Endothelial cell of umbilical vein (primary cell): Measurements from ENCODE around the gene SDCCAG8. TPM values are rescaled to one million over a fixed set of nuclear protein-coding genes. Genes with fewer than 3 reads are reported as not detected.

Source experiments
- BruUV-seq: library from RNA; stranded (reverse); fragments of 400-500 nt; replicated peaks from 2 replicates; lab custom pipeline; 2021; lab: Mats Ljungman, UMichigan
- CTCF ChIA-PET: fragments of 300-600, 350-600 bp; sonication (Branson Sonifier 250); formaldehyde crosslinking; loops from one replicate; lab custom pipeline; 2021; ENCODE audit warnings: antibody characterized with exemption, inconsistent platforms; lab: Charles Lee
- POLR2A ChIA-PET: fragments of 300-600, 350-600 bp; sonication (Branson Sonifier 250); formaldehyde crosslinking; loops from one replicate; lab custom pipeline; 2021; ENCODE audit warnings: antibody characterized with exemption, inconsistent platforms; lab: Charles Lee
- DNase-seq: peaks from one replicate; pipeline ENCODE4 v3.0.0-alpha.2; 2011; ENCODE audit warnings: low read depth, low spot score
- FAIRE-seq: peaks from 2 replicates; lab custom pipeline; 2011; peaks lifted over from hg19 to GRCh38; lab: Jason Lieb, UNC
- H2AFZ ChIP-seq: 2 replicates; pipeline ENCODE4 v1.6.0; 2012; ENCODE audit warnings: low read depth, low read length, control low read depth, inconsistent platforms
- H3K27ac ChIP-seq: 2 replicates; pipeline ENCODE4 v1.5.1; 2011; ENCODE audit warnings: low read depth, mild to moderate bottlenecking, control low read depth, low read length, moderate library complexity; ENCODE audit not compliant: insufficient read depth
- H3K27me3 ChIP-seq, 2 experiments: 2 replicates each; pipeline versions ENCODE4 v1.6.0 to v1.6.1; 2011; ENCODE audit warnings: low read length in 2 of 2, mixed read lengths in 1 of 2; ENCODE audit not compliant: control insufficient read depth in 2 of 2, insufficient read depth in 2 of 2
- H3K36me3 ChIP-seq, 2 experiments: 2 replicates in 1 of 2; 3 replicates in 1 of 2; pipeline ENCODE4 v1.5.1; 2011; ENCODE audit warnings: low read length in 2 of 2, mild to moderate bottlenecking in 1 of 2, moderate library complexity in 1 of 2; ENCODE audit not compliant: control insufficient read depth in 2 of 2, insufficient read depth in 2 of 2; ENCODE audit errors: extremely low read depth in 1 of 2
- H3K4me1 ChIP-seq: 3 replicates; pipeline ENCODE4 v1.5.1; 2011; ENCODE audit warnings: mild to moderate bottlenecking, low read length; ENCODE audit not compliant: control insufficient read depth, insufficient read depth; ENCODE audit errors: extremely low read depth
- H3K4me2 ChIP-seq: 2 replicates; pipeline ENCODE4 v1.6.1; 2011; ENCODE audit warnings: low read length, control low read depth, mixed read lengths; ENCODE audit not compliant: insufficient read depth
- H3K4me3 ChIP-seq, 3 experiments: fragments of 200-600 bp in 1 of 3; sonication (generic), shearing (Covaris generic) in 1 of 3; replicated peaks in 1 of 3; 2 replicates each; pipeline ENCODE4 v1.5.1; 2011 to 2016; ENCODE audit warnings: control low read depth in 3 of 3, low read length in 3 of 3, mild to moderate bottlenecking in 2 of 3, inconsistent platforms in 1 of 3, low read depth in 1 of 3, moderate library complexity in 1 of 3; ENCODE audit not compliant: insufficient read depth in 1 of 3
- H3K79me2 ChIP-seq: 2 replicates; pipeline ENCODE4 v1.6.0; 2012; ENCODE audit warnings: low read length, inconsistent platforms; ENCODE audit not compliant: control insufficient read depth, insufficient read depth
- H3K9ac ChIP-seq: replicated peaks from 2 replicates; pipeline ENCODE3; 2011; ENCODE audit warnings: low read length, control low read depth; ENCODE audit not compliant: insufficient read depth; ENCODE audit errors: extremely low read depth
- H3K9me1 ChIP-seq: replicated peaks from 3 replicates; pipeline ENCODE4 v1.6.0; 2011; ENCODE audit warnings: mild to moderate bottlenecking, low read length; ENCODE audit not compliant: control insufficient read depth, insufficient read depth; ENCODE audit errors: extremely low read depth
- H3K9me3 ChIP-seq: replicated peaks from 2 replicates; pipeline ENCODE4 v1.5.1; 2012; ENCODE audit warnings: low read length, inconsistent platforms; ENCODE audit not compliant: control insufficient read depth, insufficient read depth
- H4K20me1 ChIP-seq: replicated peaks from 2 replicates; pipeline ENCODE3; 2011; ENCODE audit warnings: mild to moderate bottlenecking, low read length; ENCODE audit not compliant: control insufficient read depth, insufficient read depth; ENCODE audit errors: extremely low read depth
- EZH2 ChIP-seq: IDR thresholded peaks from 2 replicates; pipeline ENCODE4 v1.6.1; 2012; ENCODE audit warnings: borderline replicate concordance, low read depth, mild to moderate bottlenecking, moderate library complexity, low read length, inconsistent platforms; ENCODE audit not compliant: severe bottlenecking
- FOS ChIP-seq: IDR thresholded peaks from 2 replicates; pipeline ENCODE4 v1.6.1; 2011; ENCODE audit warnings: mild to moderate bottlenecking, low read length, moderate library complexity, borderline replicate concordance; ENCODE audit not compliant: insufficient read depth
- GATA2 ChIP-seq: IDR thresholded peaks from 2 replicates; pipeline ENCODE4 v1.7.0; 2011; ENCODE audit warnings: low read depth, mild to moderate bottlenecking, moderate library complexity, mixed read lengths, low read length; ENCODE audit not compliant: insufficient read length, insufficient read depth
- JUN ChIP-seq: IDR thresholded peaks from 2 replicates; pipeline ENCODE4 v1.6.1; 2011; ENCODE audit warnings: borderline replicate concordance, low read depth; ENCODE audit not compliant: insufficient read length, insufficient read depth
- MYC ChIP-seq: IDR thresholded peaks from one replicate; pipeline ENCODE4 v1.6.1; 2011; ENCODE audit warnings: mild to moderate bottlenecking, low read depth, low read length
- POLR2A ChIP-seq: IDR thresholded peaks from 2 replicates; pipeline ENCODE4 v1.6.1; 2012; ENCODE audit warnings: low read depth, mild to moderate bottlenecking, control low read depth, low read length
- POLR2AphosphoS5 ChIP-seq: IDR thresholded peaks from 2 replicates; pipeline ENCODE4 v1.6.1; 2012; ENCODE audit warnings: low read depth, mild to moderate bottlenecking, control low read depth, low read length, moderate library complexity; ENCODE audit not compliant: insufficient read depth
- dilution Hi-C: fragments of 300-500 bp; cut with MboI; formaldehyde crosslinking; loops from one replicate; pipeline ENCODE4 v1.15.0; 2019; ENCODE audit warnings: low sequenced_read_pairs; ENCODE audit not compliant: extremely low pct_ligation_motif_present
- intact Hi-C: fragments of 100-400 bp; cut with micrococcal nuclease; formaldehyde crosslinking; loops from one replicate; pipeline ENCODE4 v1.10.0; 2022
- polyA plus RNA-seq, 4 experiments: library from polyadenylated mRNA; depleted of rRNA in 3 of 4; stranded (reverse) in 3 of 4; unstranded in 1 of 4; fragments of >200 nt; gene quantifications; 2 replicates each; pipeline versions ENCODE4 v1.2.1 to v1.2.3, GENCODE V29; 2011 to 2012; ENCODE audit warnings: missing spikeins in 1 of 4
- total RNA-seq: library from RNA; stranded (reverse); gene quantifications from 2 replicates; pipeline ENCODE4 v1.2.3, GENCODE V29; 2021
- TF ChIP-seq, protein P1 (sequence below): IDR thresholded peaks from 2 replicates; pipeline ENCODE4 v1.6.1; 2011; ENCODE audit not compliant: insufficient read depth, insufficient read length
- TF ChIP-seq, protein P2 (sequence below), 2 donors: IDR thresholded peaks; 1 replicate in 1 of 2; 2 replicates in 1 of 2; pipeline ENCODE4 v1.5.1; 2011; ENCODE audit warnings: low read length in 2 of 2, mild to moderate bottlenecking in 2 of 2, moderate library complexity in 2 of 2, control low read depth in 1 of 2, inconsistent platforms in 1 of 2, low read depth in 1 of 2; ENCODE audit not compliant: insufficient read depth in 1 of 2; ENCODE audit errors: extremely low read depth in 1 of 2

SDCCAG8 gene
- total and polyA plus RNA-seq, 2 donors (not counting 3 experiments of a cell fraction or from before 2014, with no cell fraction given), result 14.6 to 25.7 TPM

GRCh38 chr1:243489158-243489527 is 233.3 kb downstream of the SDCCAG8 start:
- Histone ChIP-seq H3K36me3 (peaks cover 2 to 4% of the 10 kb centered on the region in 2 experiments), H3K9ac (no peak overlapping the region), H3K79me2 (no peaks in the 10 kb centered on the region), H3K9me3 (no peaks in the 10 kb centered on the region), H3K4me2 (no peak overlapping the region), H3K9me1 (no peaks in the 10 kb centered on the region), H3K27ac (no peak overlapping the region), H4K20me1 (no peaks in the 10 kb centered on the region), H3K27me3 (no peaks in the 10 kb centered on the region), H2AFZ (no peak overlapping the region), H3K4me1 (no peaks in the 10 kb centered on the region), H3K4me3 (no peak overlapping the region)
- TF ChIP-seq MYC (no peak), EZH2 (no peak), FOS (no peak), GATA2 (no peak), JUN (no peak), POLR2AphosphoS5 (no peak), POLR2A (no peak)
- TF ChIP-seq, protein P1, sequence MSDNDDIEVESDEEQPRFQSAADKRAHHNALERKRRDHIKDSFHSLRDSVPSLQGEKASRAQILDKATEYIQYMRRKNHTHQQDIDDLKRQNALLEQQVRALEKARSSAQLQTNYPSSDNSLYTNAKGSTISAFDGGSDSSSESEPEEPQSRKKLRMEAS, result no peak
- TF ChIP-seq, protein P2, sequence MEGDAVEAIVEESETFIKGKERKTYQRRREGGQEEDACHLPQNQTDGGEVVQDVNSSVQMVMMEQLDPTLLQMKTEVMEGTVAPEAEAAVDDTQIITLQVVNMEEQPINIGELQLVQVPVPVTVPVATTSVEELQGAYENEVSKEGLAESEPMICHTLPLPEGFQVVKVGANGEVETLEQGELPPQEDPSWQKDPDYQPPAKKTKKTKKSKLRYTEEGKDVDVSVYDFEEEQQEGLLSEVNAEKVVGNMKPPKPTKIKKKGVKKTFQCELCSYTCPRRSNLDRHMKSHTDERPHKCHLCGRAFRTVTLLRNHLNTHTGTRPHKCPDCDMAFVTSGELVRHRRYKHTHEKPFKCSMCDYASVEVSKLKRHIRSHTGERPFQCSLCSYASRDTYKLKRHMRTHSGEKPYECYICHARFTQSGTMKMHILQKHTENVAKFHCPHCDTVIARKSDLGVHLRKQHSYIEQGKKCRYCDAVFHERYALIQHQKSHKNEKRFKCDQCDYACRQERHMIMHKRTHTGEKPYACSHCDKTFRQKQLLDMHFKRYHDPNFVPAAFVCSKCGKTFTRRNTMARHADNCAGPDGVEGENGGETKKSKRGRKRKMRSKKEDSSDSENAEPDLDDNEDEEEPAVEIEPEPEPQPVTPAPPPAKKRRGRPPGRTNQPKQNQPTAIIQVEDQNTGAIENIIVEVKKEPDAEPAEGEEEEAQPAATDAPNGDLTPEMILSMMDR (IDR thresholded peaks at IDR 0.05; ENCODE audit: extremely low read depth in 1 of 2, insufficient read depth in 1 of 2, low read depth in 1 of 2, low read length in 2 of 2), result no peak
- BruUV-seq, result no TSS peak
- DNase-seq (no peak), FAIRE-seq (no peak)
- ChIA-PET CTCF (interaction anchor here (1.2 kb wide), 1 partner anchor 254 kb away, joined by 3 read pairs; no protein-coding TSS in a partner anchor), POLR2A (no interaction called here)
- intact Hi-C loops, result no loop called here
- dilution Hi-C loops, result no loop called here
